HepG2 (cell line): ENCODE data around the gene TTYH2. TPM values are rescaled to one million over a fixed set of nuclear protein-coding genes. Genes with fewer than 3 reads are reported as not detected.

Source experiments
- CHD2 ChIP-seq: IDR thresholded peaks from 2 replicates; pipeline ENCODE4 v1.6.1; 2011; ENCODE audit warnings: low read depth, low read length, improper control_type of control experiment
- DMAP1 ChIP-seq: IDR thresholded peaks from 2 replicates; pipeline ENCODE4 v1.6.1; 2016
- FOXO1 ChIP-seq: sonication (generic); formaldehyde crosslinking; IDR thresholded peaks from 2 replicates; pipeline ENCODE4 v1.4.0; 2020; ENCODE audit warnings: missing genetic modification reagents
- GATA4 ChIP-seq: sonication (generic); IDR thresholded peaks from 2 replicates; pipeline ENCODE4 v1.6.1; 2016; ENCODE audit warnings: antibody characterized with exemption, low read depth, borderline replicate concordance
- HNRNPL ChIP-seq: fragments of 200-400 bp; formaldehyde crosslinking; IDR thresholded peaks from 2 replicates; pipeline ENCODE4 v1.6.1; 2017; ENCODE audit warnings: mild to moderate bottlenecking, low read depth, low read length
- HNRNPLL ChIP-seq: fragments of 200-400 bp; formaldehyde crosslinking; IDR thresholded peaks from 2 replicates; pipeline ENCODE4 v1.6.1; 2017; ENCODE audit warnings: mild to moderate bottlenecking, low read depth, low read length; ENCODE audit not compliant: poor library complexity, severe bottlenecking
- JUNB ChIP-seq: sonication (generic); formaldehyde crosslinking; IDR thresholded peaks from 2 replicates; pipeline ENCODE4 v1.8.0; 2022; ENCODE audit warnings: missing genetic modification reagents, mild to moderate bottlenecking, borderline replicate concordance
- KLF9 ChIP-seq: IDR thresholded peaks from 2 replicates; pipeline ENCODE4 v1.6.1; 2016; ENCODE audit warnings: low read depth
- PAF1 ChIP-seq: IDR thresholded peaks from 2 replicates; pipeline ENCODE4 v1.6.1; 2016; ENCODE audit warnings: missing genetic modification reagents, missing compliant biosample characterization
- REPIN1 ChIP-seq: sonication (generic); formaldehyde crosslinking; IDR thresholded peaks from 2 replicates; pipeline ENCODE4 v1.8.0; 2022; ENCODE audit warnings: missing genetic modification reagents, low read depth, mild to moderate bottlenecking, borderline replicate concordance
- SALL1 ChIP-seq: sonication (generic); formaldehyde crosslinking; IDR thresholded peaks from 2 replicates; pipeline ENCODE4 v1.8.0; 2022; ENCODE audit warnings: mild to moderate bottlenecking, missing genetic modification reagents
- SNAI1 ChIP-seq: sonication (generic); formaldehyde crosslinking; IDR thresholded peaks from 2 replicates; pipeline ENCODE4 v1.5.0; 2020; ENCODE audit warnings: mild to moderate bottlenecking, missing genetic modification reagents, borderline replicate concordance
- SRSF9 ChIP-seq: fragments of 200-400 bp; formaldehyde crosslinking; IDR thresholded peaks from 2 replicates; pipeline ENCODE4 v1.6.1; 2018; ENCODE audit warnings: borderline replicate concordance, mild to moderate bottlenecking, low read depth, low read length; ENCODE audit not compliant: insufficient read depth, poor library complexity, severe bottlenecking
- TP53 ChIP-seq: sonication (generic); formaldehyde crosslinking; conservative IDR thresholded peaks from 2 replicates; pipeline ENCODE4 v1.4.0; 2020; ENCODE audit warnings: missing genetic modification reagents
- ZFP1 ChIP-seq: IDR thresholded peaks from 2 replicates; pipeline ENCODE4 v1.6.1; 2016
- ZNF335 ChIP-seq: sonication (generic); formaldehyde crosslinking; IDR thresholded peaks from 2 replicates; pipeline ENCODE4 v1.4.0; 2020; ENCODE audit warnings: missing genetic modification reagents
- ZNF451 ChIP-seq: sonication (generic); formaldehyde crosslinking; IDR thresholded peaks from 2 replicates; pipeline ENCODE4 v1.5.0; 2020; ENCODE audit warnings: mild to moderate bottlenecking, missing genetic modification reagents
- ZNF619 ChIP-seq: sonication (generic); formaldehyde crosslinking; IDR thresholded peaks from 2 replicates; pipeline ENCODE4 v1.4.0; 2020; ENCODE audit warnings: mild to moderate bottlenecking, missing genetic modification reagents
- ZNF703 ChIP-seq: sonication (generic); formaldehyde crosslinking; IDR thresholded peaks from 2 replicates; pipeline ENCODE4 v1.5.1; 2020; ENCODE audit warnings: missing genetic modification reagents, mild to moderate bottlenecking, moderate library complexity, borderline replicate concordance
- ZNF782 ChIP-seq: sonication (generic); formaldehyde crosslinking; IDR thresholded peaks from 2 replicates; pipeline ENCODE4 v1.4.0; 2020; ENCODE audit warnings: missing genetic modification reagents, mild to moderate bottlenecking, borderline replicate concordance
- polyA plus RNA-seq, 8 experiments: library from polyadenylated mRNA; depleted of rRNA in 3 of 8; stranded (reverse) in 7 of 8; unstranded in 1 of 8; fragments of >200 nt; fragmentation: Illumina TruSeq in 4 of 8; extraction: Trizol in 4 of 8; gene quantifications; 2 replicates each; pipeline versions ENCODE4 v1.2.1 to v1.2.3, GENCODE V29; 2011 to 2016; ENCODE audit warnings: low read depth in 4 of 8, missing spikeins in 1 of 8, mixed read lengths in 1 of 8; ENCODE audit not compliant: insufficient read depth in 1 of 8
- total RNA-seq, 5 experiments: library from RNA; depleted of rRNA; stranded (reverse); fragments of >200 nt; fragmentation: Illumina TruSeq; extraction: Trizol; gene quantifications; 2 replicates each; pipeline ENCODE4 v1.2.3, GENCODE V29; 2016; ENCODE audit warnings: low read depth in 1 of 5
- TF ChIP-seq, protein P1 (sequence below): sonication (generic); formaldehyde crosslinking; IDR thresholded peaks from 2 replicates; pipeline ENCODE4 v1.4.0; 2020; ENCODE audit warnings: missing genetic modification reagents, mild to moderate bottlenecking, borderline replicate concordance
- TF ChIP-seq, protein P2 (sequence below): sonication (generic); formaldehyde crosslinking; IDR thresholded peaks from 2 replicates; pipeline ENCODE4 v1.5.0; 2020; ENCODE audit warnings: missing genetic modification reagents
- TF ChIP-seq, protein P3 (sequence below): sonication (generic); formaldehyde crosslinking; IDR thresholded peaks from 2 replicates; pipeline ENCODE4 v1.5.1; 2020; ENCODE audit warnings: missing genetic modification reagents, mild to moderate bottlenecking, borderline replicate concordance

The TTYH2 gene
- total and polyA plus RNA-seq, 2 of the 13 experiments (the other 11 are each of a cell fraction or from before 2014, with no cell fraction given), result 0.77 to 0.96 TPM

DNA sequence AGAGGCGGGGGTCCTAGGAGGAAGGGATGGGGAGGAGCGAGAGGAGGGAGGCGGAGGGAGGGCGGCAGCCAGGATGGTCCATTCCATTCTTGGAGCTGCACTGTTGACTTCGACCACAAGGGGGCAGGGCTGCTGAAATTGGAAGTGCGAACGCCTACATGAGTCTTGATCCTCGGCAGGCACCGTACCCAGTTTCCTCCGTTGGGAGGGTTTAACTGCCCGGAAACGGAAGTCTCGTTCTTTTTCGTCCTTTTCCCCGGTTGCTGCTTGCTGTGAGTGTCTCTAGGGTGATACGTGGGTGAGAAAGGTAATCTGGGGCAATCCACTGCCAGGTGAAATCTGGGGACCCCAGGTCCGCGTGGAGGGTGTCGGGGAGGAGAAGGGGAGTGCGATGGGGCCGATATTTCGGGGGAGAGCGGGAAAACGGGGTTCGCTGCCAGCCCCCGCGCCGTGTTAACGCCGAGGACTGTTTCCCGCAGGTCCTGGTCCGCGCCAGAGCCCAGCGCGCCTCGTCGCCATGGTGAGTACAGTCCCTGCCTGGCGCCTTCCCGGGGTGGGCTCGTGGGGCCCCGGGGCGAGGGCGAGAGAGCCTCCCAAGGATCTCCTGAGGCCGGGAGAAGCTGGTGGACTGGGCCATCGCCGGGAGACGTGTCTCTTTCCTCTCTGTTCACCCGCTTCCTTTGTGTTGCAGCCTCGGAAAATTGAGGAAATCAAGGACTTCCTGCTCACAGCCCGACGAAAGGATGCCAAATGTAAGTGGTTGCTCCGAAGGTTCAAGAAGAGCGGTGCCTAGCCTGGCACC, 9.7 kb upstream of the TTYH2 start, which contains the start of gene RPL38 (continued):
- TF ChIP-seq HNRNPLL (no peak), DMAP1 (CRISPR knock-in tag) (peak; percentile 98), KLF9 (CRISPR knock-in tag) (peak; percentile 65; the same call in 1 of the 2 replicates), REPIN1 (CRISPR knock-in tag) (peak; percentile 98), JUNB (CRISPR knock-in tag) (peak; percentile 45; the same call in 1 of the 2 replicates), ZNF335 (CRISPR knock-in tag) (peak; percentile 79; the same call in 1 of the 2 replicates), SRSF9 (no peak), HNRNPL (peak; percentile 80; the same call in 1 of the 2 replicates), SNAI1 (CRISPR knock-in tag) (peak; percentile 98), SALL1 (peak; percentile 89), ZNF703 (CRISPR knock-in tag) (no peak), ZNF782 (peak; percentile 69; the same call in 1 of the 2 replicates), TP53 (CRISPR knock-in tag) (no peak), GATA4 (peak; percentile 79), FOXO1 (CRISPR knock-in tag) (peak; percentile 58), ZNF451 (CRISPR knock-in tag) (peak; percentile 89; the same call in 1 of the 2 replicates), PAF1 (no peak), ZNF619 (CRISPR knock-in tag) (peak; percentile 93), ZFP1 (CRISPR knock-in tag) (peak; percentile 76; the same call in 1 of the 2 replicates), CHD2 (no peak)
- TF ChIP-seq, protein P1, sequence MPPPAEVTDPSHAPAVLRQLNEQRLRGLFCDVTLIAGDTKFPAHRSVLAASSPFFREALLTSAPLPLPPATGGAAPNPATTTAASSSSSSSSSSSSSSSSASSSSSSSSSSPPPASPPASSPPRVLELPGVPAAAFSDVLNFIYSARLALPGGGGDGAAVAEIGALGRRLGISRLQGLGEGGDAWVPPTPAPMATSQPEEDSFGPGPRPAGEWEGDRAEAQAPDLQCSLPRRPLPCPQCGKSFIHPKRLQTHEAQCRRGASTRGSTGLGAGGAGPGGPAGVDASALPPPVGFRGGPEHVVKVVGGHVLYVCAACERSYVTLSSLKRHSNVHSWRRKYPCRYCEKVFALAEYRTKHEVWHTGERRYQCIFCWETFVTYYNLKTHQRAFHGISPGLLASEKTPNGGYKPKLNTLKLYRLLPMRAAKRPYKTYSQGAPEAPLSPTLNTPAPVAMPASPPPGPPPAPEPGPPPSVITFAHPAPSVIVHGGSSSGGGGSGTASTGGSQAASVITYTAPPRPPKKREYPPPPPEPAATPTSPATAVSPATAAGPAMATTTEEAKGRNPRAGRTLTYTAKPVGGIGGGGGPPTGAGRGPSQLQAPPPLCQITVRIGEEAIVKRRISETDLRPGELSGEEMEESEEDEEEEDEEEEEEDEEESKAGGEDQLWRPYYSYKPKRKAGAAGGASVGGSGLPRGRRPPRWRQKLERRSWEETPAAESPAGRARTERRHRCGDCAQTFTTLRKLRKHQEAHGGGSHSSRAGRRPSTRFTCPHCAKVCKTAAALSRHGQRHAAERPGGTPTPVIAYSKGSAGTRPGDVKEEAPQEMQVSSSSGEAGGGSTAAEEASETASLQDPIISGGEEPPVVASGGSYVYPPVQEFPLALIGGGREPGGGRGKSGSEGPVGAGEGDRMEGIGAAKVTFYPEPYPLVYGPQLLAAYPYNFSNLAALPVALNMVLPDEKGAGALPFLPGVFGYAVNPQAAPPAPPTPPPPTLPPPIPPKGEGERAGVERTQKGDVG (CRISPR knock-in tag), result 0 out of 2 replicates have a peak, but pooled peaks have one; percentile 41
- TF ChIP-seq, protein P2, sequence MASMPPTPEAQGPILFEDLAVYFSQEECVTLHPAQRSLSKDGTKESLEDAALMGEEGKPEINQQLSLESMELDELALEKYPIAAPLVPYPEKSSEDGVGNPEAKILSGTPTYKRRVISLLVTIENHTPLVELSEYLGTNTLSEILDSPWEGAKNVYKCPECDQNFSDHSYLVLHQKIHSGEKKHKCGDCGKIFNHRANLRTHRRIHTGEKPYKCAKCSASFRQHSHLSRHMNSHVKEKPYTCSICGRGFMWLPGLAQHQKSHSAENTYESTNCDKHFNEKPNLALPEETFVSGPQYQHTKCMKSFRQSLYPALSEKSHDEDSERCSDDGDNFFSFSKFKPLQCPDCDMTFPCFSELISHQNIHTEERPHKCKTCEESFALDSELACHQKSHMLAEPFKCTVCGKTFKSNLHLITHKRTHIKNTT, result no peak
- TF ChIP-seq, protein P3, sequence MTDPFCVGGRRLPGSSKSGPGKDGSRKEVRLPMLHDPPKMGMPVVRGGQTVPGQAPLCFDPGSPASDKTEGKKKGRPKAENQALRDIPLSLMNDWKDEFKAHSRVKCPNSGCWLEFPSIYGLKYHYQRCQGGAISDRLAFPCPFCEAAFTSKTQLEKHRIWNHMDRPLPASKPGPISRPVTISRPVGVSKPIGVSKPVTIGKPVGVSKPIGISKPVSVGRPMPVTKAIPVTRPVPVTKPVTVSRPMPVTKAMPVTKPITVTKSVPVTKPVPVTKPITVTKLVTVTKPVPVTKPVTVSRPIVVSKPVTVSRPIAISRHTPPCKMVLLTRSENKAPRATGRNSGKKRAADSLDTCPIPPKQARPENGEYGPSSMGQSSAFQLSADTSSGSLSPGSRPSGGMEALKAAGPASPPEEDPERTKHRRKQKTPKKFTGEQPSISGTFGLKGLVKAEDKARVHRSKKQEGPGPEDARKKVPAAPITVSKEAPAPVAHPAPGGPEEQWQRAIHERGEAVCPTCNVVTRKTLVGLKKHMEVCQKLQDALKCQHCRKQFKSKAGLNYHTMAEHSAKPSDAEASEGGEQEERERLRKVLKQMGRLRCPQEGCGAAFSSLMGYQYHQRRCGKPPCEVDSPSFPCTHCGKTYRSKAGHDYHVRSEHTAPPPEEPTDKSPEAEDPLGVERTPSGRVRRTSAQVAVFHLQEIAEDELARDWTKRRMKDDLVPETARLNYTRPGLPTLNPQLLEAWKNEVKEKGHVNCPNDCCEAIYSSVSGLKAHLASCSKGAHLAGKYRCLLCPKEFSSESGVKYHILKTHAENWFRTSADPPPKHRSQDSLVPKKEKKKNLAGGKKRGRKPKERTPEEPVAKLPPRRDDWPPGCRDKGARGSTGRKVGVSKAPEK (CRISPR knock-in tag), result peak; percentile 97; the same call in 1 of the 2 replicates
